Choroid plexus epithelial cell (primary cell): Measurements from ENCODE around the gene KLHL29.
"Not testable (repeated sequence)": the region's sequence is repeated elsewhere in the genome, so short reads cannot be mapped to it uniquely, and the experiment has no call there.

Source experiments
- DNase-seq: peaks from one replicate; pipeline ENCODE4 v3.0.0-alpha.2; 2010; ENCODE audit warnings: low read depth
- H3K4me3 ChIP-seq: 2 replicates; pipeline ENCODE4 v1.5.1; 2011; ENCODE audit warnings: low read depth, mild to moderate bottlenecking, control low read depth, low read length, moderate library complexity
- TF ChIP-seq, protein P1 (sequence below): conservative IDR thresholded peaks from 2 replicates; pipeline ENCODE4 v1.5.1; 2011; ENCODE audit warnings: low read depth, mild to moderate bottlenecking, control low read depth, inconsistent platforms, low read length, moderate library complexity

Gene KLHL29

GRCh38 chr2:23718931-23719700 is 334.1 kb downstream of the KLHL29 start:
- TF ChIP-seq, protein P1, sequence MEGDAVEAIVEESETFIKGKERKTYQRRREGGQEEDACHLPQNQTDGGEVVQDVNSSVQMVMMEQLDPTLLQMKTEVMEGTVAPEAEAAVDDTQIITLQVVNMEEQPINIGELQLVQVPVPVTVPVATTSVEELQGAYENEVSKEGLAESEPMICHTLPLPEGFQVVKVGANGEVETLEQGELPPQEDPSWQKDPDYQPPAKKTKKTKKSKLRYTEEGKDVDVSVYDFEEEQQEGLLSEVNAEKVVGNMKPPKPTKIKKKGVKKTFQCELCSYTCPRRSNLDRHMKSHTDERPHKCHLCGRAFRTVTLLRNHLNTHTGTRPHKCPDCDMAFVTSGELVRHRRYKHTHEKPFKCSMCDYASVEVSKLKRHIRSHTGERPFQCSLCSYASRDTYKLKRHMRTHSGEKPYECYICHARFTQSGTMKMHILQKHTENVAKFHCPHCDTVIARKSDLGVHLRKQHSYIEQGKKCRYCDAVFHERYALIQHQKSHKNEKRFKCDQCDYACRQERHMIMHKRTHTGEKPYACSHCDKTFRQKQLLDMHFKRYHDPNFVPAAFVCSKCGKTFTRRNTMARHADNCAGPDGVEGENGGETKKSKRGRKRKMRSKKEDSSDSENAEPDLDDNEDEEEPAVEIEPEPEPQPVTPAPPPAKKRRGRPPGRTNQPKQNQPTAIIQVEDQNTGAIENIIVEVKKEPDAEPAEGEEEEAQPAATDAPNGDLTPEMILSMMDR = no peak
- no peak overlapping the region for H3K4me3 ChIP-seq
- no peak for DNase-seq

DNA sequence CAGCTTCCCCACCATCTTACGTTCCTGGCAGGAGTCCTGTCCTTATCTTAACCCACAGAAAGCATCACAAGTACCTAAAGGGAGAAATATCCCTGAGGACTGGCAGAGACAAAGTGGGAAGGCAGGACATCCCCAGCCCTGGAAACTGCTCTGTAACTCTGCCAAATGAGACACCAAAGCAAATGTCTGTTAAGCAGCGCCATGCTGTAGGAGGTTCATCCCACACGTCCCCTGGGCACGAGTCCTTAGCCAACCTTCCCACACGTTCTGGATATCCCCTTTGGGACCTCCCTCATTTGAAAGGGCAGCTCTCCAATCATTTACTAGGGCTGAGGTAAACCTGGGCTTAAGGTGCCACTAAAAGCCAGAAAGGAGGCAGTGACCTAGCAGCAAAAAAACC is 334.7 kb downstream of the KLHL29 start:
- TF ChIP-seq, protein P1 = no peak
- H3K4me3 ChIP-seq = no peak overlapping the region
- no peak for DNase-seq

DNA sequence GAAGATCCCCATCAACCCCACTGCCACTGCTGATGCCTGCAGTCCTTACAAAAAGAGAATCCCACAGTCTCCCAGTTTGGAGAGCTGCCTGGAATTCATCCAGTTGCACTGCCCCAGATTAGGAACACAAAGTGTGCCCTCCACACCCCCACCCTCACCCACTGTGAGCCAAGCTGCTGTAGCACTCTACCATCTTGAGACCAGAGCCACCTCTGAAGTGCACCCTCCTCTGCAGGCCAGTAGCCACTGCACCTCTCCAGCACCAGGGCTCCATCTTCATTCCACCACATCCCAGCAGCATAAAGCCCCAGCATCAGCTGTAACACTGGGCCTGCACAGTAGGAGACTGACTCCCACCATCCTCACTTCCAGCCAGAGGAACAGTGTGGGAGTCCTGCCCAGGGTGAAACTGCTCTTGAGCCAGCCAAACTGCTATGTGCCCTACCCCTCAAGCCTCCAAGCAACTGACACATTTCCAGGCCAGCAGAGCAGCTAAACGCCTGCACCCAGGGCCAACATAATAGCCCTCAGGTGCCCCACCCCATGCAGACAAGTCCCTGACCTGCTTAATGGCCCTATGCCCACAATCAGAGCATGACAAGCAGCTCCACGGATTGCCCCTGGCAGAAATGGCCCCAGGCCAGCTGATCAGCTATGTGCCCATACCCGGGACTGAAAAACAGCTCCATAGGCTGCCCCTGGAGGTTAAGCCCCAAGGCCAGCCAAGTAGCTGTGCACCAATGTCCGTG is 335.9 kb downstream of the KLHL29 start:
- TF ChIP-seq, protein P1 = no peak
- no peak for DNase-seq
- no peak overlapping the region for H3K4me3 ChIP-seq

DNA sequence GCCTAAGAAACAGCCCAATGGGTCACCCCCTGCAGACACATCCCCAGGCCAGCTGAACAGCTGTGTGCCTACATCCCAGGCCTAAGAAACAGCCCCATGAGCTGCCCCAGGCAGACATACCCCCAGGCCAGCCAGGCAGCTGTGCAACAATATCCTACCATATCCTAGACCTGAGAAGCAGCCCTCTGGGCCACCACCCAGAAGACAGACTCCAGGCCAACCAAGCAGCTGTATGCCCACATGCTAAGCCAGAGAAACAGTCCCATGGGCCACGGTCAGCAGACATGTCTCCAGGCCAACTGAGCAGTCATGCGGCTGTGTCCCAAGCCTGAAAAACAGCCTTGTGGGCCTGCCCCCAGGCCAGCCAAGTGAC is 336.5 kb downstream of the KLHL29 start:
- DNase-seq = no peak
- no peak overlapping the region for H3K4me3 ChIP-seq
- TF ChIP-seq, protein P1 = no peak

- TF ChIP-seq, protein P1 = no peak
- H3K4me3 ChIP-seq = no peak overlapping the region
- no peak for DNase-seq
Measured at GRCh38 chr2:23722255-23722654, 337.3 kb downstream of the KLHL29 start.

DNA sequence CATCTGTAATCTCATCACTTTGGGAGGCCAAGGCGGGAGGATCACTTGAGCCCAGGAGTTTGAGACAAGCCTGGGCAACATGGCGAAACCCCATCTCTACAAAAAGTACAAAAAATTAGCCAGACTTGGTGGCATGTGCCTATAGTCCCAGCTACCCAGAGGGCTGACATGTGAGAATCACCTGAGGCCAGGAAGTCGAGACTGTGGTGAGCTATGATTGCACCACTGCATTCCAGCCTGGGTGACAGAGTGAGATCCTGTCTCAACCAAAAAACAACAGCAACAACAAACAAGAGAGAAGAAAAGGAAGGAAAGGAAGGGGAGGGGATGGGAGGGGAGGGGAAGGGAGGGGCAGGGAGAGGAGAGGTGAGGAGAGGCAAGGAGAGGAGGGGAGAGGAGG is 338.1 kb downstream of the KLHL29 start:
- DNase-seq, H3K4me3 ChIP-seq: not testable (repeated sequence)

DNA sequence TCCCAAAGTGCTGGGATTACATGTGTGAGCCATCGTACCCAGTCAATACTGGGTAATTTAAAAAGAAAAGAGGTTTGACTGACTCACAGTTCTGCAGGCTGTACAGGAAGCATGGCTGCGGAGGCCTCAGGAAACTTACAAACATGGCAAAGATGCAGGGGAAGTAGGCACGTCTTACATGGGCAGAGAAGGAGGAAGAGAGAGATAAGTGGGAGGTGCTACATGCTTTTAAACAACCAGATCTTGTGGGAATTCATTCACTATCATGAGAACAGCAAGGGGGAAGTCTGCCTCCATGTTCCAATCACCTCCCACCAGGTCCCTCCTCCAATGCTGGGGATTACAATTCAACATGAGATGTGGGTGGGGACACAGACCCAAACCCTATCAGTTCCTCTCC is 349.4 kb downstream of the KLHL29 start:
- TF ChIP-seq, protein P1 = no peak
- H3K4me3 ChIP-seq = no peak overlapping the region
- no peak for DNase-seq

- not testable (repeated sequence) for H3K4me3 ChIP-seq, DNase-seq
Measured at GRCh38 chr2:23736783-23737182, 351.8 kb downstream of the KLHL29 start.
